ENCODE data around the gene TACC3. TPM values are rescaled to one million over a fixed set of nuclear protein-coding genes. Genes with fewer than 3 reads are reported as not detected.
A peak's percentile ranks its signal among the peaks of the same experiment; 100 is the strongest.

TACC3 gene
- total RNA-seq, 2 donors from 2014 or later = 20.6 to 99.7 TPM

DNA sequence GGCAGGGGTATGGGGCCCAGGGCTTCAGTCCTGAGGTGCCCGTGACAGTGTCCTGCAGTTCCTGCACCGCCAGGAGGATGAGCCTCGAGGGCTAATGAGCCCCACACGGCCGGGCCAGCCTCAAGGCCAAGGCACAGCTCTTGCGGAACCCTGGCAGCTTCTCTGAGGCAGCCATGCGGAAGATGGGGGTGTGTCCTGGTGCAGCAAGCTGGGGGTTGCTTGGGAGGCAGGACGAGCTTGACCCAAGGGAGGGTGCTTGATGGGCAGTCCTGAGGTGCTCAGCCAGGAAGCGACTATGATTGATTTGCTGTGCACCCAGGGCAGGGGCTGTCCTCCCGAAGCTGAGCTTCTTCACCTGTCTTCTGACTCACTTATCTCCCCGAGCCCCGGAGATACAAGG lies 62.6 kb downstream of the TACC3 start:
- Histone ChIP-seq H3K36me3 (no peaks in the 10 kb centered on the region), H3K27ac (no peak overlapping the region), H3K9me3 (no peaks in the 10 kb centered on the region), H3K4me3 (no peak overlapping the region), H3K9ac (ENCODE audit: low read depth in 2 of 2, low read length in 2 of 2) (no peak overlapping the region), H3K27me3 (no peaks in the 10 kb centered on the region), H3K4me1 (no peaks in the 10 kb centered on the region)
- intact Hi-C loops (cut with DNase I) = no loop called here
- TF ChIP-seq CTCF (IDR thresholded peaks at IDR 0.05) = no peak
- DNase-seq = no peak

- H3K27ac ChIP-seq = no peak overlapping the region
- H3K9me3 ChIP-seq = no peaks in the 10 kb centered on the region
- intact Hi-C loops (cut with DNase I) = no loop called here
- no peaks in the 10 kb centered on the region for H3K4me1 ChIP-seq
- no peak overlapping the region for H3K9ac ChIP-seq (ENCODE audit: low read depth in 2 of 2, low read length in 2 of 2)
- H3K36me3 ChIP-seq = no peaks in the 10 kb centered on the region
- no peak overlapping the region for H3K4me3 ChIP-seq
- TF ChIP-seq CTCF (IDR thresholded peaks at IDR 0.05) = no peak
- no peaks in the 10 kb centered on the region for H3K27me3 ChIP-seq
- DNase-seq = no peak
Observed at GRCh38 chr4:1784395-1784788, 63.1 kb downstream of the TACC3 start.

DNA sequence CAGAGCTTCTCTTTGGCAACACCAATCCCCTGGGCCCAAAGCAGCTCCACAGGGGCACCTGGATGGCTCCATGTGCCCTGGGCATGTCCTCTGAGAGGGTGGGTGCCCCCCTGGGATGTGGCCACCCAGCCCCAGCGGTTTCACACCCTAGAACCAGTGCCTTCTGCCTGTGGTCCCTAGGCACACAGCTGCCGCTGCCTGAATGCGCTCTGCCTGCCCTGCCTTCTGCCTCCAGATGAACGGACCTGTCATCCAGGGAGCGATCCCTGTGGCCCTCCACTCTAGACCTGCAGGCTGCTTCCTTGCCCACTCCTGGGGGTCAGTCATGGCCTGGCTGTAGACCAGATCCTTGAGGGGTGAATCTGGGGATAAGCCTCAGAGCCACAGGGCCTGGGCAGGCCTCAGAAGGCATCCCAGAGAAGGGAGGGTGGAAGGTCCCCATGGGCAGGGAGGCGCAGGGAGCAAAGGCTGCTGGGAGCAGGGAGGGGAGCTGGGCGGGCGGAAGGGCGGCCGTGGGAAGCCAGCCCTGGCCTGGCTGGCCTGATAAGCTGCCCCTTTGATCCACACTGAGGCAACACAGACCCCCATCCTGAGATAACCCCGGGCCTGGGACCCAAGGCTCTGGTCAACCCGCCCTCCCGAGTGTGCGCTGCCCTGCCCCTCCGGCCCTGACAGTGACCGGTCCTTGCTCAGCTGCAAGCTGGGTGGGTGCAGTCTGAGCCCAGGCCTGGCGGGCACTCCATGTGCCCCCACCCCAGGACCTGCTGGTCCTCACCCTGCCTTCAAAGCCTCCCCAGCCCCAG lies 63.7 kb downstream of the TACC3 start:
- peak; percentile 60 for DNase-seq
- intact Hi-C loops (cut with DNase I) = no loop called here
- H3K4me3 ChIP-seq = no peak overlapping the region
- H3K9ac ChIP-seq (ENCODE audit: low read depth in 2 of 2, low read length in 2 of 2) = peak overlapping the region in 1 of 2 donors; percentile 43
- no peak for TF ChIP-seq CTCF (IDR thresholded peaks at IDR 0.05)
- no peaks in the 10 kb centered on the region for H3K9me3 ChIP-seq
- H3K36me3 ChIP-seq = no peaks in the 10 kb centered on the region
- H3K27ac ChIP-seq = no peak overlapping the region
- H3K4me1 ChIP-seq = no peaks in the 10 kb centered on the region
- H3K27me3 ChIP-seq = no peaks in the 10 kb centered on the region

DNA sequence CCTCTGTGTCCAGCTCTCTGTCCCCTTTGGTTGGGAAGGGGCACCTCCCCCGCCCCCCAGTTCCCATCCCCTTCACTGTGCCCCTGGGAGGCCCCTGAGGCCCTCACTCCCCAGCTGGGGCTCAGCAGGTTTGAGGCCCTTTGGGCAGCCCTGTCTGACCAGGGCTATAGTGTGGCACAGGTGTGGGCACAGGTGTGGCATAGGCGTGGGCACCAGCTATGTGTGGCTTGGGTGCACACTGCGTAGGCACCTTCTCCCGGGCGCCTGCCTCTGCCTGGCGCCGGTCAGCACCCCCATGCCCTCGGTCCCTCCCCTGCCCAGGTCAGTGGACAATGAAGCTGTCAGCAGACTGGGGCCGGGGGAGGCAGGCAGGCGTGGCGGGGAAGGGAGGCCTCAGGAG lies 64.3 kb downstream of the TACC3 start:
- H3K4me1 ChIP-seq = no peaks in the 10 kb centered on the region

More for the DNA sequence above, 64.3 kb downstream of the TACC3 start:
- Histone ChIP-seq H3K4me3 (no peak overlapping the region), H3K9me3 (no peaks in the 10 kb centered on the region), H3K9ac (ENCODE audit: low read depth in 2 of 2, low read length in 2 of 2) (peak overlapping the region in 1 of 2 donors; percentile 43), H3K27ac (no peak overlapping the region), H3K36me3 (no peaks in the 10 kb centered on the region), H3K27me3 (no peaks in the 10 kb centered on the region)
- no peak for TF ChIP-seq CTCF (IDR thresholded peaks at IDR 0.05)
- intact Hi-C loops (cut with DNase I) = no loop called here
- DNase-seq = no peak
